HepG2 (cell line): ENCODE measurements around the gene MLST8. TPM values are rescaled to one million over a fixed set of nuclear protein-coding genes. Genes with fewer than 3 reads are reported as not detected.

Experiments used
- AGO1 ChIP-seq: fragments of 200-400 bp; formaldehyde crosslinking; IDR thresholded peaks from 2 replicates; pipeline ENCODE4 v1.6.1; 2017; ENCODE audit warnings: mild to moderate bottlenecking, low read depth, low read length, moderate library complexity; ENCODE audit not compliant: poor library complexity, severe bottlenecking
- EZH2 ChIP-seq: conservative IDR thresholded peaks from 2 replicates; pipeline ENCODE4 v1.6.1; 2012; ENCODE audit warnings: mild to moderate bottlenecking, low read depth, low read length, moderate library complexity
- GLI4 ChIP-seq: sonication (generic); formaldehyde crosslinking; IDR thresholded peaks from 2 replicates; pipeline ENCODE4 v1.5.1; 2020; ENCODE audit warnings: missing genetic modification reagents, mild to moderate bottlenecking, moderate library complexity, borderline replicate concordance
- HMG20A ChIP-seq: IDR thresholded peaks from 2 replicates; pipeline ENCODE4 v1.6.1; 2016; ENCODE audit warnings: borderline replicate concordance
- PLRG1 ChIP-seq: fragments of 450-650 bp; conservative IDR thresholded peaks from 2 replicates; pipeline ENCODE4 v1.6.1; 2016
- PRPF4 ChIP-seq: fragments of 200-400 bp; formaldehyde crosslinking; IDR thresholded peaks from 2 replicates; pipeline ENCODE4 v1.6.1; 2016; ENCODE audit warnings: low read length, low read depth; ENCODE audit not compliant: poor library complexity, severe bottlenecking
- SMAD3 ChIP-seq: sonication (generic); formaldehyde crosslinking; IDR thresholded peaks from 2 replicates; pipeline ENCODE4 v1.4.0; 2020; ENCODE audit warnings: missing genetic modification reagents
- TSC22D2 ChIP-seq: sonication (generic); formaldehyde crosslinking; IDR thresholded peaks from 2 replicates; pipeline ENCODE4 v1.5.1; 2020; ENCODE audit warnings: missing genetic modification reagents, mild to moderate bottlenecking, borderline replicate concordance
- ZBTB3 ChIP-seq: sonication (generic); formaldehyde crosslinking; IDR thresholded peaks from 2 replicates; pipeline ENCODE4 v1.4.0; 2020; ENCODE audit warnings: low read depth, mild to moderate bottlenecking, moderate library complexity, missing genetic modification reagents, borderline replicate concordance
- ZNF558 ChIP-seq: sonication (generic); formaldehyde crosslinking; IDR thresholded peaks from 2 replicates; pipeline ENCODE4 v1.9.0; 2022; ENCODE audit warnings: mild to moderate bottlenecking, missing genetic modification reagents, borderline replicate concordance
- ZNF678 ChIP-seq: sonication (generic); formaldehyde crosslinking; IDR thresholded peaks from 2 replicates; pipeline ENCODE4 v1.4.0; 2020; ENCODE audit warnings: mild to moderate bottlenecking, missing genetic modification reagents
- ZNF737 ChIP-seq: sonication (generic); formaldehyde crosslinking; IDR thresholded peaks from 2 replicates; pipeline ENCODE4 v1.5.0; 2020; ENCODE audit warnings: missing genetic modification reagents, mild to moderate bottlenecking, borderline replicate concordance
- polyA plus RNA-seq, 8 experiments: library from polyadenylated mRNA; depleted of rRNA in 3 of 8; stranded (reverse) in 7 of 8; unstranded in 1 of 8; fragments of >200 nt; fragmentation: Illumina TruSeq in 4 of 8; extraction: Trizol in 4 of 8; gene quantifications; 2 replicates each; pipeline versions ENCODE4 v1.2.1 to v1.2.3, GENCODE V29; 2011 to 2016; ENCODE audit warnings: low read depth in 4 of 8, missing spikeins in 1 of 8, mixed read lengths in 1 of 8; ENCODE audit not compliant: insufficient read depth in 1 of 8
- total RNA-seq, 5 experiments: library from RNA; depleted of rRNA; stranded (reverse); fragments of >200 nt; fragmentation: Illumina TruSeq; extraction: Trizol; gene quantifications; 2 replicates each; pipeline ENCODE4 v1.2.3, GENCODE V29; 2016; ENCODE audit warnings: low read depth in 1 of 5
- TF ChIP-seq, protein P1 (sequence below): sonication (generic); formaldehyde crosslinking; conservative IDR thresholded peaks from 2 replicates; pipeline ENCODE4 v1.4.0; 2020; ENCODE audit warnings: mild to moderate bottlenecking, missing genetic modification reagents, moderate library complexity
- TF ChIP-seq, protein P2 (sequence below): sonication (generic); formaldehyde crosslinking; IDR thresholded peaks from 2 replicates; pipeline ENCODE4 v1.4.0; 2020; ENCODE audit warnings: missing genetic modification reagents
- TF ChIP-seq, protein P3 (sequence below): sonication (generic); formaldehyde crosslinking; IDR thresholded peaks from 2 replicates; pipeline ENCODE4 v1.4.0; 2020; ENCODE audit warnings: missing genetic modification reagents, borderline replicate concordance

MLST8 gene
- total and polyA plus RNA-seq, 2 of the 13 experiments (the other 11 are each of a cell fraction or from before 2014, with no cell fraction given) = 30.8 to 72.7 TPM

DNA sequence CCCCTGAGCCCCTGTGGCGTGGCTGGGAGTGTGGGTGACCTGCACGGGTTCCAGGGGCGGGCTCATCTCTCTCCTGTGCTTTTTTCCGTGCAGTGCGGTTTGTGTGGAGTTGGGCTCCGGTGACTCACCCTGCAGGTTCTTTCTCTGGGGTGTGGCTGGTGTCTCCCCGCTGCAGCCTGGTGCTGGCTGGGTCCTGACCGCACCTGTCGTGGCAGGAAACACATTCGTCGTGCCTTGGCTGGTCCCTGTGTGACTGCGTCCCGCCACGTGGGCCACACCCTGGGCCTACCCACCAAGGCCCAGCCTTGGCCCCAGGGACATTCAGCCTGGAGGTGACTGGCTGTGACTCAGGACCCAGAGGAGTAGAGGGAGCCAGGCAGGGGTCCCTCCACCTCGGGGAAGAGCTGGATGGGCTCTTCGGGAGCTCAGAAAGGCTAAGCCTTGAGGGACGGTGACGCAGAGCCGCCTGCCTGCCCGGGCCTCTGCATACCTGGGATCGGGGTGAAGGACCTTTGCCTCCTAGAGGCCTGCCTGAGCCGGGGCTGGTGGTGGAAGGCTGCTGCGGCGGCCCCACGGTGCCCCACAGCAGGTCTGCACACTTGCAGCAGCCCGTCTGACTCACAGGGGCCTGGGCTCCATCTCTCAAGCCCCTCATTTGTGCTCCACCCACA lies 41.9 kb upstream of the MLST8 start (continued):
- TF ChIP-seq, protein P1, sequence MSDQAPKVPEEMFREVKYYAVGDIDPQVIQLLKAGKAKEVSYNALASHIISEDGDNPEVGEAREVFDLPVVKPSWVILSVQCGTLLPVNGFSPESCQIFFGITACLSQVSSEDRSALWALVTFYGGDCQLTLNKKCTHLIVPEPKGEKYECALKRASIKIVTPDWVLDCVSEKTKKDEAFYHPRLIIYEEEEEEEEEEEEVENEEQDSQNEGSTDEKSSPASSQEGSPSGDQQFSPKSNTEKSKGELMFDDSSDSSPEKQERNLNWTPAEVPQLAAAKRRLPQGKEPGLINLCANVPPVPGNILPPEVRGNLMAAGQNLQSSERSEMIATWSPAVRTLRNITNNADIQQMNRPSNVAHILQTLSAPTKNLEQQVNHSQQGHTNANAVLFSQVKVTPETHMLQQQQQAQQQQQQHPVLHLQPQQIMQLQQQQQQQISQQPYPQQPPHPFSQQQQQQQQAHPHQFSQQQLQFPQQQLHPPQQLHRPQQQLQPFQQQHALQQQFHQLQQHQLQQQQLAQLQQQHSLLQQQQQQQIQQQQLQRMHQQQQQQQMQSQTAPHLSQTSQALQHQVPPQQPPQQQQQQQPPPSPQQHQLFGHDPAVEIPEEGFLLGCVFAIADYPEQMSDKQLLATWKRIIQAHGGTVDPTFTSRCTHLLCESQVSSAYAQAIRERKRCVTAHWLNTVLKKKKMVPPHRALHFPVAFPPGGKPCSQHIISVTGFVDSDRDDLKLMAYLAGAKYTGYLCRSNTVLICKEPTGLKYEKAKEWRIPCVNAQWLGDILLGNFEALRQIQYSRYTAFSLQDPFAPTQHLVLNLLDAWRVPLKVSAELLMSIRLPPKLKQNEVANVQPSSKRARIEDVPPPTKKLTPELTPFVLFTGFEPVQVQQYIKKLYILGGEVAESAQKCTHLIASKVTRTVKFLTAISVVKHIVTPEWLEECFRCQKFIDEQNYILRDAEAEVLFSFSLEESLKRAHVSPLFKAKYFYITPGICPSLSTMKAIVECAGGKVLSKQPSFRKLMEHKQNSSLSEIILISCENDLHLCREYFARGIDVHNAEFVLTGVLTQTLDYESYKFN (CRISPR knock-in tag) = 0 out of 2 replicates have a peak, but pooled peaks have one; percentile 45
- TF ChIP-seq EZH2 = no peak
- TF ChIP-seq AGO1 = no peak
- TF ChIP-seq ZNF558 (CRISPR knock-in tag) = no peak
- TF ChIP-seq ZNF678 (CRISPR knock-in tag) = 0 out of 2 replicates have a peak, but pooled peaks have one; percentile 39
- TF ChIP-seq PRPF4 = no peak
- peak; percentile 26; the same call in 1 of the 2 replicates for TF ChIP-seq HMG20A (CRISPR knock-in tag)
- TF ChIP-seq SMAD3 = no peak
- TF ChIP-seq, protein P2, sequence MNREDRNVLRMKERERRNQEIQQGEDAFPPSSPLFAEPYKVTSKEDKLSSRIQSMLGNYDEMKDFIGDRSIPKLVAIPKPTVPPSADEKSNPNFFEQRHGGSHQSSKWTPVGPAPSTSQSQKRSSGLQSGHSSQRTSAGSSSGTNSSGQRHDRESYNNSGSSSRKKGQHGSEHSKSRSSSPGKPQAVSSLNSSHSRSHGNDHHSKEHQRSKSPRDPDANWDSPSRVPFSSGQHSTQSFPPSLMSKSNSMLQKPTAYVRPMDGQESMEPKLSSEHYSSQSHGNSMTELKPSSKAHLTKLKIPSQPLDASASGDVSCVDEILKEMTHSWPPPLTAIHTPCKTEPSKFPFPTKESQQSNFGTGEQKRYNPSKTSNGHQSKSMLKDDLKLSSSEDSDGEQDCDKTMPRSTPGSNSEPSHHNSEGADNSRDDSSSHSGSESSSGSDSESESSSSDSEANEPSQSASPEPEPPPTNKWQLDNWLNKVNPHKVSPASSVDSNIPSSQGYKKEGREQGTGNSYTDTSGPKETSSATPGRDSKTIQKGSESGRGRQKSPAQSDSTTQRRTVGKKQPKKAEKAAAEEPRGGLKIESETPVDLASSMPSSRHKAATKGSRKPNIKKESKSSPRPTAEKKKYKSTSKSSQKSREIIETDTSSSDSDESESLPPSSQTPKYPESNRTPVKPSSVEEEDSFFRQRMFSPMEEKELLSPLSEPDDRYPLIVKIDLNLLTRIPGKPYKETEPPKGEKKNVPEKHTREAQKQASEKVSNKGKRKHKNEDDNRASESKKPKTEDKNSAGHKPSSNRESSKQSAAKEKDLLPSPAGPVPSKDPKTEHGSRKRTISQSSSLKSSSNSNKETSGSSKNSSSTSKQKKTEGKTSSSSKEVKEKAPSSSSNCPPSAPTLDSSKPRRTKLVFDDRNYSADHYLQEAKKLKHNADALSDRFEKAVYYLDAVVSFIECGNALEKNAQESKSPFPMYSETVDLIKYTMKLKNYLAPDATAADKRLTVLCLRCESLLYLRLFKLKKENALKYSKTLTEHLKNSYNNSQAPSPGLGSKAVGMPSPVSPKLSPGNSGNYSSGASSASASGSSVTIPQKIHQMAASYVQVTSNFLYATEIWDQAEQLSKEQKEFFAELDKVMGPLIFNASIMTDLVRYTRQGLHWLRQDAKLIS = no peak
- TF ChIP-seq, protein P3, sequence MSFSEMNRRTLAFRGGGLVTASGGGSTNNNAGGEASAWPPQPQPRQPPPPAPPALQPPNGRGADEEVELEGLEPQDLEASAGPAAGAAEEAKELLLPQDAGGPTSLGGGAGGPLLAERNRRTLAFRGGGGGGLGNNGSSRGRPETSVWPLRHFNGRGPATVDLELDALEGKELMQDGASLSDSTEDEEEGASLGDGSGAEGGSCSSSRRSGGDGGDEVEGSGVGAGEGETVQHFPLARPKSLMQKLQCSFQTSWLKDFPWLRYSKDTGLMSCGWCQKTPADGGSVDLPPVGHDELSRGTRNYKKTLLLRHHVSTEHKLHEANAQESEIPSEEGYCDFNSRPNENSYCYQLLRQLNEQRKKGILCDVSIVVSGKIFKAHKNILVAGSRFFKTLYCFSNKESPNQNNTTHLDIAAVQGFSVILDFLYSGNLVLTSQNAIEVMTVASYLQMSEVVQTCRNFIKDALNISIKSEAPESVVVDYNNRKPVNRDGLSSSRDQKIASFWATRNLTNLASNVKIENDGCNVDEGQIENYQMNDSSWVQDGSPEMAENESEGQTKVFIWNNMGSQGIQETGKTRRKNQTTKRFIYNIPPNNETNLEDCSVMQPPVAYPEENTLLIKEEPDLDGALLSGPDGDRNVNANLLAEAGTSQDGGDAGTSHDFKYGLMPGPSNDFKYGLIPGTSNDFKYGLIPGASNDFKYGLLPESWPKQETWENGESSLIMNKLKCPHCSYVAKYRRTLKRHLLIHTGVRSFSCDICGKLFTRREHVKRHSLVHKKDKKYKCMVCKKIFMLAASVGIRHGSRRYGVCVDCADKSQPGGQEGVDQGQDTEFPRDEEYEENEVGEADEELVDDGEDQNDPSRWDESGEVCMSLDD (CRISPR knock-in tag) = peak; percentile 18; the same call in 1 of the 2 replicates
- no peak for TF ChIP-seq GLI4 (CRISPR knock-in tag)
- no peak for TF ChIP-seq TSC22D2 (CRISPR knock-in tag)
- no peak for TF ChIP-seq ZBTB3 (CRISPR knock-in tag)
- no peak for TF ChIP-seq ZNF737
- no peak for TF ChIP-seq PLRG1
